SU-DHL-6 (cell line): ENCODE data around the gene PPP2R3A.

ENCODE experiments used
- CTCF ChIP-seq: fragments of 200-600 bp; sonication (generic); IDR thresholded peaks from one replicate; pipeline ENCODE4 v1.5.1; 2017; ENCODE audit warnings: antibody characterized with exemption, mild to moderate bottlenecking, low read length, moderate library complexity; ENCODE audit not compliant: insufficient read depth, poor library complexity, severe bottlenecking
- EZH2phosphoT487 ChIP-seq: fragments of 200-600 bp; sonication (generic), shearing (Covaris generic); conservative IDR thresholded peaks from 2 replicates; pipeline ENCODE4 v1.6.1; 2018; ENCODE audit warnings: mild to moderate bottlenecking, antibody characterized with exemption, low read length, moderate library complexity, mixed read lengths

GRCh38 chr3:135944831-135945230 lies 20.7 kb upstream of the PPP2R3A start:
- TF ChIP-seq CTCF (no peak), EZH2phosphoT487 (no peak)
